Ramos (cell line): ENCODE measurements around the gene GOLPH3.
"Not testable (repeated sequence)": the region's sequence is repeated elsewhere in the genome, so short reads cannot be mapped to it uniquely, and the experiment has no call there.

Experiments
- in situ Hi-C: fragments of 300-500 bp; cut with MboI; formaldehyde crosslinking; loops from one replicate; pipeline ENCODE4 v1.14.3; 2022; ENCODE audit warnings: low sequenced_read_pairs; ENCODE audit not compliant: unreplicated experiment

The GOLPH3 gene

GRCh38 chr5:32172186-32172911 lies 1.8 kb downstream of the GOLPH3 start:
- in situ Hi-C loops = not testable (repeated sequence)

- in situ Hi-C loops = no loop called here
These were observed 3.6 kb downstream of the GOLPH3 start for GRCh38 chr5:32170303-32171151.

- in situ Hi-C loops = no loop called here
These were observed 5.6 kb downstream of the GOLPH3 start for GRCh38 chr5:32168460-32169033.

- in situ Hi-C loops = no loop called here
These were observed 8.5 kb downstream of the GOLPH3 start for GRCh38 chr5:32165597-32165996.

- in situ Hi-C loops = no loop called here
These were observed 10.3 kb downstream of the GOLPH3 start for GRCh38 chr5:32163785-32164184.

GRCh38 chr5:32163053-32163452 lies 11.1 kb downstream of the GOLPH3 start:
- in situ Hi-C loops = no loop called here

- in situ Hi-C loops = no loop called here
These were observed 13.9 kb downstream of the GOLPH3 start for GRCh38 chr5:32160228-32160627.

GRCh38 chr5:32159328-32160072 lies 14.6 kb downstream of the GOLPH3 start:
- in situ Hi-C loops = no loop called here

- in situ Hi-C loops = no loop called here
These were observed 15.5 kb downstream of the GOLPH3 start for GRCh38 chr5:32158679-32158975.

- in situ Hi-C loops = no loop called here
These were observed 17.0 kb downstream of the GOLPH3 start for GRCh38 chr5:32157078-32157477.

- in situ Hi-C loops = no loop called here
These were observed 17.5 kb downstream of the GOLPH3 start for GRCh38 chr5:32156635-32157034.

- in situ Hi-C loops = no loop called here
These were observed 18.9 kb downstream of the GOLPH3 start for GRCh38 chr5:32155211-32155610.

GRCh38 chr5:32153723-32154122 lies 20.4 kb downstream of the GOLPH3 start:
- in situ Hi-C loops = no loop called here

GRCh38 chr5:32151198-32151597 lies 22.9 kb downstream of the GOLPH3 start:
- in situ Hi-C loops = no loop called here

GRCh38 chr5:32150366-32150765 lies 23.8 kb downstream of the GOLPH3 start:
- in situ Hi-C loops = no loop called here

- in situ Hi-C loops = no loop called here
These were observed 26.2 kb downstream of the GOLPH3 start for GRCh38 chr5:32147959-32148358.

GRCh38 chr5:32147236-32147635 lies 26.9 kb downstream of the GOLPH3 start:
- in situ Hi-C loops = no loop called here

- in situ Hi-C loops = no loop called here
These were observed 28.7 kb downstream of the GOLPH3 start for GRCh38 chr5:32145378-32145777.

GRCh38 chr5:32144378-32145207 lies 29.5 kb downstream of the GOLPH3 start:
- in situ Hi-C loops = no loop called here
